Measurements from ENCODE around the gene EPS8L3.
A peak's percentile ranks its signal among the peaks of the same experiment; 100 is the strongest.
"Not testable (repeated sequence)": the region's sequence is repeated elsewhere in the genome, so short reads cannot be mapped to it uniquely, and the experiment has no call there.

The EPS8L3 gene

GRCh38 chr1:109762039-109762585, 1.6 kb downstream of the EPS8L3 start:
- DNase-seq = no peak

GRCh38 chr1:109761227-109762038, 2.3 kb downstream of the EPS8L3 start:
- DNase-seq = peak; percentile 13

DNA sequence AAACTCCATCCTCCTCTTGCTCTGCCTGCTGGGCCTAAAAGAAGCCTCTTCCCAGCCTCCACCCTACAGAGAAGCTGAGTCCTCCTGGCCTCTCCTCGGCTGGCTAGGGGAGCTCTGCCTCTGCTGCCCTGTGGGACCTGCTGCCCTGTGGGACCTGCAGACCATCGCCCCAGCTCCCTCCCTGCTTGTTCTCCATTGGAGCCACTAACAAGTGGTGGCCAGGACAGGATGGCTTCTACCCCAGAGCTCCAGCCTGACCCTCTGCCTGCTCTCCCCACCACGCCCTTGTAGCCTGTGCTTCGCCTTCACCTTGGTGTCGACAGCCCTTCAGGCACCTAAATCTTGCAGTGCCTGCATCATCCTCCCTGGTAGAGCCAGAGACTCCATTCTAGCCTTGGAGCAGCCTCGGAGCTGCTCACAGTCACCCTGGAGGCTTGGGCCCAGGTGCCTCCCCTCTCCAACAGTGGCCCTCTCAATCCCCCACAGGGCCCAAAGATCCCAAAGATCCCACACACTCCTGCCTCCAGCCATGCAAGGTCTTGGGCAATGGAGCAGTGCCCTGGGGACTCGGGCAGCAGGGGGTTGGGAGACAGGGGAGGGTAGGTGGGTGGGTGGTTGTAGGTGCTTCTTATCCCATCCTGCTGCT, 3.0 kb downstream of the EPS8L3 start:
- DNase-seq = peak; percentile 3

DNA sequence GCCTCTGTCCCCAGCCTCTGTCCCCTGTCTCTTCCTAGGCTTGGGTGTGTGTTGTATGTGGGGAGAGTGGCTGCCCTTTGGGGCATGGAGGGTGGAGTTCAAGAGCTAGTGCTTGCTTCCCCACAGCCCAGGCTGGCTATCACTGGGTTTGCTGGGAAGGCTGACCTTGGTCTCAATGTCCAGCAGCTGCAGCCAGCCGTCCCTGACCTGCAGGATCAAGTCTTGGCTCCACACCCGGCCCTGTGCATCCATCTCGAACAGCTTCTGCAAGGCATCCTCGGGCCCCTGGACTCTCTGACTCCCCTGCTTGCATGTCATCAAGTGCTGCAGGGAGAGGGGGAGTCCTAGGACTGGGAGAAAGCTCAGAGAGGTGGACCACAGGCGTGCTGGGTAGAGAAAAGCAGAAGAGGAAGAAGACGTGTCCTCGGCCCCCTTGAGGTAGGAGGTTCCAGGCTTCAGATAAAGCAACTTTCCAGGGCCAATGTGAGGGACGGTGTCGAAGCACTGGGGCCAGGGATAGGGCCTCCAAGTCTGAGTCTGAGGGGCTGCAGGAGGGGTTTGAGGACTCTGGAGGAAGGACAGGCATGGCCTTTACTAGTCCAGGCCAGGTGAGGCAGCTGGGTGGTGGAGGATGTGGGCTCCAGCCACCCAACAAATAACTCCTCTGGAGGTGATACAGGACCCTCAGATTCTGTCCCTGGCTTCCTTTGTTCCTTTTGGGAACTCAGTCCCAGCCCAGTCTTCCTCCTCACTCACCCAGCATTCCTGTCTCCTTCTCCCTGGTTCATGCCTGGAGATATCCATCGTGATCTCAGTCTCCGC, 4.0 kb downstream of the EPS8L3 start:
- DNase-seq = peak; percentile 13

DNA sequence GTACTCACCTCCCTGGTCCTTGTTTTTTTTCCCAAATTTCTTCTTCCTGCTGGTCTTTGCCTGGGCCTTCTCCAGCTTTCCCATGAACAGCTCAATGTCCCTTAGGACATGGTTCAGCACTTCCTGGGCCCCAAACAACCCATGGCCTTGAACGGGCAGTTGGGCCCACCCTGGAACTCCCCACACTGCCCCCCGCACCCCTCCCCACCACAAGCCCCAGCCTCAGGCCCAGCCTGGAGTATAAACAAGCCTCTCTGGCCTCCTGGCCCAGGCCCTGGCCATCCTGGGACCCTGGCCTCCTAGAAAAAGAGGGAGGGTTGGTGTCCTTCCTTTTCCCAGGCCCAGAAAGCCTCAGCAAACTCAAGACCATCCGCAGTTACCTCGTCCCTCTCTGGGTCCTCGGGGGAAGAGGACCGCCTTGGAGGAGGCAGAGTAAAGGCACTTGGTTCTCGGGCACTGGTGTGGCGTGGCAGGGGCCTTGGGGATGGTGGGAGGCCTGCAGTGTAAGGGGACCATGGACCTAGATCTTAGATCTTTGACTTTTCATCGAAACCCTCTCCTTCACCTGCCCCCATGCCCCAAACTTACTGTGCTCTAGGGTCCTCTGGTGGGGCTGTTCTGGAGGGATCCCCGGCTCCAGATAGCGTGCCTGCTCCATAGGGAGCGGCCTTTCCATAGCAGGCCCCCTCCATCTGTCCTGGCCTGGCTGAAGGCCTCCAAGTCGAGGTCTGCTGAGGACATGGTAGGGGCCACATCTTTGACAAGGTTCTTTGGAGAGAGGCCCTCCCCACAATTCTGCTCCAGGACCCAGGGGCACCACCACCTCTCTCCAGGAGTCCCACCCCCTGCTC, 5.6 kb downstream of the EPS8L3 start:
- DNase-seq = peak; percentile 4

- peak; percentile 4 for DNase-seq
Observed at GRCh38 chr1:109756848-109757521, 6.7 kb downstream of the EPS8L3 start.

- DNase-seq = not testable (repeated sequence)
Observed at GRCh38 chr1:109756325-109756724, 7.4 kb downstream of the EPS8L3 start.

- no peak for DNase-seq
Observed at GRCh38 chr1:109754738-109755137, 9.0 kb downstream of the EPS8L3 start.

DNA sequence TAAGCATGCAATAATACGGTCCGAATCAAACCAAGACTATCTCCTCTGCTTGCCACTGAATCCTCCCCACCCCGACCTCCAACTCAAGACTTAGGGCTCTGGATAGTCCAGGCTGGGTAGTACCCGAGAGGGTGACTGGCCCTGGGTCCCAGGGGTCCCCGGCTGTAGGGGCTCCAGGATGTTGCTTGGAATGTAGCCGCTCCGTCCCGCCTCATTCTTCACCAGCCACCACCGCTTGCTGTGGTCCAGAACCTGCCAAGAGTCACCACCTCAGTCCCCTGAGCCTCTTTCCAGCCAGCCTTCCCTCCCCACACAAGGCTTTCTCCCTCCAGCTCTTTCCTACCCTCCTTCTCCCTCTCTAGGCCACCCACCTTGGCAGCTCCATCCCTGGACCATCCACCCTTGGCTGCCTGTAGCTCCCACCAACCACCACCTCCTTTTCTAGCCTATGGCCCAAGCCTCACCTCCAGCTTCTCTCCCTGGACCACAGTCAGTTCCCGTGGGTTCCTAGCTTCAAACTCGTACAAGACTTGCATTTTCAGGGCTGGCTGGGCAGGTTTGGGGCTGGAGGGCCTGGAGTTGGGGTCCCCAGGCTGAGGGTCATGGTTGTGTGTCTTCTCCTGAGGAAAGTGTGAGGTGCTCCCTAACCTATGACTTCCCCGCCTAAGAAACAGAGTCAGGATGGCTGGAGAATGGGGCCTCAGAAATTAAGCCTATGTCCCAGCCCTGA, 12.0 kb downstream of the EPS8L3 start:
- DNase-seq = peak; percentile 7

GRCh38 chr1:109750920-109751319, 12.8 kb downstream of the EPS8L3 start:
- DNase-seq = no peak

DNA sequence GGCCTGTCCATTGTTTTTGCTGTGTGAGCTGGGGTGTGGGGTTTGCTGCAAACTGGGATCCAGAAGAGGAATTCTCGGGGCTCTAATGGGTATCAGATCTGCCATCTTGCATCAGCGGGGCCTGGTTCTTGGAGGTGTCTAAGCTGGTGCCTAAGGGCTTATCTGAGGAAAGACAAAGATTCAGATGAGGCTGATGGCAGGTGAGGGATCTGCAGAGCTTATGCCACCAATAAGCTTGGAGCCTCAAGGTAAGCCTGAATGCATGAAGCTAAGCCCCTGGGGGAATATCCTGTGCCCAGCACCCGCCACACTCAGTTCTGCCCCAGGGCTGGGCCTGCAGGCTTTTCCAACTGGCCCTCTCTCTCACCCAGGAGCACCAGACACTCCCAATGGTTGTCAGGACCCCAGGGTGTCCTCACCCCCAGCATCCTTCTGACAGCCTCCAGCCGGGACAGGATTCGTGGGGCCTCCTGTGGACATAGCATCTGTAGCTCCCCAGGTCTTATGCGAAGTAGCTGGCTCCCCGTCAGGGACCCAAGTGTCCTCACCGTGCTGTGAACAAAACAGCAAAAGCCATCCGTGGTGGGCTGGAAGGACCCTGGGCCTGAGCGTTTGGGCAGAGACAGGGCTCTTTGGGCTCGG, 13.4 kb downstream of the EPS8L3 start:
- peak; percentile 9 for DNase-seq

GRCh38 chr1:109749221-109749620, 14.5 kb downstream of the EPS8L3 start:
- DNase-seq = no peak

- not testable (repeated sequence) for DNase-seq
Observed at GRCh38 chr1:109748311-109748710, 15.4 kb downstream of the EPS8L3 start.

- no peak for DNase-seq
Observed at GRCh38 chr1:109740615-109741373, 22.9 kb downstream of the EPS8L3 start, which contains the start of gene GSTM3. TSS of gene GSTM3 (minus strand) at chr1:109741038. CDS start at chr1:109740287, 751 bp downstream.

DNA sequence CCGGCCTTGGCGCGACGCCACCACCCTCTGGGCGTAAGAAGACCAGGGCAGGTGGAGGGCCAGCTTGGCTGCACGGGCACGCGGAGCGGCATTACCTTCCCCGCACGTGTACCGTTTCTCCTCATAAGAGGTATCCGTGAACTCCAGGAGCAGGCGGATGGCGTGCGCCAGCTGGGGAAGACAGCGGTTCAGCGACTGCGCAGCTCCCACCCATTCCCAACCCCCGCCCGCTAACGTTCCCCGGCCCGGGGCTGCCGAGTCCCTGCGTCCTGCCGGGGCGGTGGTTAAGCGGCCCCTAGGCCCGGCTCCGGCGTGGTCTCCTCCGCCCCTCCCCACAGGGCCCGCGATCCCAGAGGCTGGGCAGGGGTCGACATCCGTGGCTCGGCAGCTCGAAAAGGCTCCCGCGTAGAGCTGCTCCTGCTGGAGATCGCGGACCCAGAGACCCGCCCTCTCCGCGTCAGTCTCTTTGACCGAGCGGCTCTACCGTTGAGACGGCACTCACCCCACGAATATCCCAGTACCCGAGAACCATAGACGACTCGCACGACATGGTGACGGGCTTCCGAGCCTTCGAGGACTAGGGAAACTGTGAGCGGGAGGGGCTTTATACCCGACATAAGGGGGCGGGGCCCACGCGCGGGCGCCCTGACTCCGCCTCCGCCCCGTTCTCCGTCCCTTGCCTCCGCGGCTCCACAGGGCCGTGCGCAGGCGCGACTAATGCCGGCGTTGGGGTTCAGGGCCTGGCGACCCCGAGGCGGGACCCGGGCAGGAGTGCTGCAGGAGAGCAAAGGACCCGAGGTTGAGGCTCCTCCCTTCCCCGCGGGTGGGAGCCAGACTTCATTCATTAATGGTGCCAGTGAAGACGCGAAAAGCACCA, 23.7 kb downstream of the EPS8L3 start:
- peak; percentile 93 for DNase-seq

DNA sequence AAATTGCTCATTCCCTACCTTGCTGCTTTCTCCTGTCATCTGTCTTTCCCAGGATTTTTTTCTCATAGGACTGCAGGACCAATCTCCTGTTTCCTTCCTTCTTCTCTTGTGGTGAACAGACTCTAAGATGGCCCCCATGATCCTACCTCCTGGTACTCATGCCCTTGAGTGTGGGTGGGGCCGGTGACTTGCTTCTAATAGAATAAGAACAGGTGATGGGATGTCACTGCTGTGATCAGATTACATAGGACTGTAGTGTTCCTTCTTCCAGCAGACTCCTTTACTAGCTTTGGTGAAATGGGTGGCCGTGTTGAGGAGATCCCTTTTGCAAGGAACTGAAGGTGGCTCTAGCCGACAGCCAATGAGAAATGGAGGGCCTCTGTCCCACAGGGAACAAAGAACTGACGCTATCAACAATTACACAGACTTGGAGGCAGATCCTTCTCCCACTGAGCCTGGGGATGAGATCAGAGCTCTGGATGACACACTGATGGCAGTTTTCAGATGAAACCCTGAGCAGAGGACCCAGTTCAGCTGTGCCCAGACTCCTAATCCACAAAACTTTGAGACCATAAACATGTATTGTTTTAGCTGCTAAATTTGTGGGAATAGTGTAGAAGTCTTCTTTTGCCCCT, 30.4 kb downstream of the EPS8L3 start:
- DNase-seq = no peak

GRCh38 chr1:109732390-109732881, 31.3 kb downstream of the EPS8L3 start:
- no peak for DNase-seq

- DNase-seq = no peak
Observed at GRCh38 chr1:109730666-109731065, 33.1 kb downstream of the EPS8L3 start.
